HG02571 (cell line): ENCODE measurements around the gene SOD3.
A peak's percentile ranks its signal among the peaks of the same experiment; 100 is the strongest.

Experiments used
- ATAC-seq: cut with Tn5 transposase; IDR thresholded peaks from one replicate; pipeline ENCODE4 v1.9.1; 2021; ENCODE audit warnings: mild to moderate bottlenecking, moderate library complexity; ENCODE audit not compliant: unreplicated experiment

The SOD3 gene

GRCh38 chr4:24794916-24795665 lies at the start of gene SOD3:
Gene SOD3 (plus strand): TSS chr4:24795573. CDS start chr4:24799522, 3,949 bp downstream.
- ATAC-seq: no peak

- ATAC-seq: no peak
These were observed 48.0 kb upstream of the SOD3 start for GRCh38 chr4:24747234-24747975.

GRCh38 chr4:24748023-24748422 lies 47.4 kb upstream of the SOD3 start:
- ATAC-seq: no peak

- no peak for ATAC-seq
These were observed 46.5 kb upstream of the SOD3 start for GRCh38 chr4:24748758-24749350.

GRCh38 chr4:24750106-24750505 lies 45.3 kb upstream of the SOD3 start:
- ATAC-seq: no peak

GRCh38 chr4:24751926-24752539 lies 43.3 kb upstream of the SOD3 start:
- no peak for ATAC-seq

- ATAC-seq: no peak
These were observed 41.9 kb upstream of the SOD3 start for GRCh38 chr4:24753519-24753918.

- no peak for ATAC-seq
These were observed 40.8 kb upstream of the SOD3 start for GRCh38 chr4:24754571-24754970.

GRCh38 chr4:24763631-24764297 lies 31.6 kb upstream of the SOD3 start:
- ATAC-seq: no peak

- ATAC-seq: no peak
These were observed 31.0 kb upstream of the SOD3 start for GRCh38 chr4:24764345-24764744.

- ATAC-seq: no peak
These were observed 29.9 kb upstream of the SOD3 start for GRCh38 chr4:24765376-24765988.

- ATAC-seq: no peak
These were observed 27.4 kb upstream of the SOD3 start for GRCh38 chr4:24768006-24768405.

- ATAC-seq: peak; percentile 72
These were observed 26.8 kb upstream of the SOD3 start for GRCh38 chr4:24768604-24769003.

- no peak for ATAC-seq
These were observed 25.8 kb upstream of the SOD3 start for GRCh38 chr4:24769571-24769970.

- ATAC-seq: peak; percentile 58
These were observed 25.3 kb upstream of the SOD3 start for GRCh38 chr4:24770032-24770584.

GRCh38 chr4:24770667-24771066 lies 24.7 kb upstream of the SOD3 start:
- ATAC-seq: no peak

- ATAC-seq: no peak
These were observed 24.1 kb upstream of the SOD3 start for GRCh38 chr4:24771241-24771640.

GRCh38 chr4:24772061-24772705 lies 23.2 kb upstream of the SOD3 start:
- ATAC-seq: no peak

GRCh38 chr4:24772952-24773351 lies 22.4 kb upstream of the SOD3 start:
- ATAC-seq: no peak

- no peak for ATAC-seq
These were observed 20.9 kb upstream of the SOD3 start for GRCh38 chr4:24774452-24774851.
